ENCODE data around the gene WNK1.
A peak's percentile ranks its signal among the peaks of the same experiment; 100 is the strongest.
"Not testable (repeated sequence)": the region's sequence is repeated elsewhere in the genome, so short reads cannot be mapped to it uniquely, and the experiment has no call there.

WNK1 gene

GRCh38 chr12:751999-752694 lies at the start of gene WNK1:
TSS of gene WNK1 (plus strand) at chr12:752579. CDS start at chr12:753566, 987 bp downstream.
- ATAC-seq (replicated peaks) (peak; percentile 68 to 74), DNase-seq (peak; percentile 94)
- peak within 1 kb of the TSS; percentile 94 for H3K27ac Mint-ChIP-seq
- H3K36me3 Mint-ChIP-seq = peaks cover 13 to 27% of the 10 kb centered on the region in 2 donors
- no peaks in the 10 kb centered on the region for H3K27me3 Mint-ChIP-seq
- H3K4me3 Mint-ChIP-seq = peak within 1 kb of the TSS in 1 of 2 donors; percentile 97
- peaks cover 12 to 45% of the 10 kb centered on the region in 2 donors for H3K4me1 Mint-ChIP-seq
- H3K9me3 Mint-ChIP-seq = no peaks in the 10 kb centered on the region

- no peak overlapping the region for H3K27ac Mint-ChIP-seq
- H3K27me3 Mint-ChIP-seq = no peaks in the 10 kb centered on the region
- DNase-seq (no peak), ATAC-seq (replicated peaks) (peak in 1 of 2 donors; percentile 48)
- H3K4me3 Mint-ChIP-seq = peak overlapping the region in 1 of 2 donors; percentile 1
- H3K36me3 Mint-ChIP-seq = no peaks in the 10 kb centered on the region
- peaks cover 5% of the 10 kb centered on the region in 2 donors for H3K9me3 Mint-ChIP-seq
- peaks cover 7 to 8% of the 10 kb centered on the region in 2 donors for H3K4me1 Mint-ChIP-seq
These were observed 47.7 kb upstream of the WNK1 start for GRCh38 chr12:704516-705242.

GRCh38 chr12:708084-708483 lies 44.3 kb upstream of the WNK1 start:
- H3K27ac Mint-ChIP-seq; DNase-seq; H3K9me3 Mint-ChIP-seq; H3K36me3 Mint-ChIP-seq; H3K27me3 Mint-ChIP-seq; ATAC-seq (replicated peaks); H3K4me3 Mint-ChIP-seq: not testable (repeated sequence)
- H3K4me1 Mint-ChIP-seq = peaks cover 7 to 20% of the 10 kb centered on the region in 2 donors

GRCh38 chr12:709455-710020 lies 42.8 kb upstream of the WNK1 start:
- Mint-ChIP-seq H3K27ac (no peak overlapping the region), H3K4me1 (peaks cover 7 to 26% of the 10 kb centered on the region in 2 donors), H3K4me3 (no peak overlapping the region), H3K9me3 (peaks cover 0 to 2% of the 10 kb centered on the region in 2 donors), H3K36me3 (no peaks in the 10 kb centered on the region), H3K27me3 (no peaks in the 10 kb centered on the region)
- no peak for ATAC-seq (replicated peaks)
- no peak for DNase-seq

GRCh38 chr12:712172-712863 lies 40.1 kb upstream of the WNK1 start:
- no peaks in the 10 kb centered on the region for H3K27me3 Mint-ChIP-seq
- peaks cover 13 to 38% of the 10 kb centered on the region in 2 donors for H3K4me1 Mint-ChIP-seq
- no peak overlapping the region for H3K27ac Mint-ChIP-seq
- peaks cover 0 to 2% of the 10 kb centered on the region in 2 donors for H3K9me3 Mint-ChIP-seq
- ATAC-seq (replicated peaks) = no peak
- no peak overlapping the region for H3K4me3 Mint-ChIP-seq
- no peaks in the 10 kb centered on the region for H3K36me3 Mint-ChIP-seq
- no peak for DNase-seq

GRCh38 chr12:713281-713875 lies 39.0 kb upstream of the WNK1 start:
- DNase-seq = no peak
- ATAC-seq (replicated peaks) = peak; percentile 49 to 66
- no peaks in the 10 kb centered on the region for H3K27me3 Mint-ChIP-seq

GRCh38 chr12:716506-716905 lies 35.9 kb upstream of the WNK1 start:
- H3K4me3 Mint-ChIP-seq = no peak overlapping the region
- H3K27ac Mint-ChIP-seq = peak overlapping the region; percentile 59
- peaks cover 31 to 65% of the 10 kb centered on the region in 2 donors for H3K4me1 Mint-ChIP-seq
- DNase-seq (no peak), ATAC-seq (replicated peaks) (peak; percentile 47 to 52)
- no peaks in the 10 kb centered on the region for H3K27me3 Mint-ChIP-seq
- H3K36me3 Mint-ChIP-seq = peaks cover 0 to 8% of the 10 kb centered on the region in 2 donors
- H3K9me3 Mint-ChIP-seq = peaks cover 4 to 5% of the 10 kb centered on the region in 2 donors

More at GRCh38 chr12:713281-713875, 39.0 kb upstream of the WNK1 start:
- Mint-ChIP-seq H3K27ac (peak overlapping the region; percentile 65), H3K9me3 (peaks cover 0 to 2% of the 10 kb centered on the region in 2 donors), H3K36me3 (no peaks in the 10 kb centered on the region), H3K4me1 (peaks cover 13 to 38% of the 10 kb centered on the region in 2 donors), H3K4me3 (no peak overlapping the region)

GRCh38 chr12:718756-719102 lies 33.6 kb upstream of the WNK1 start:
- Mint-ChIP-seq H3K9me3 (peaks cover 4 to 5% of the 10 kb centered on the region in 2 donors), H3K27ac (peak overlapping the region; percentile 92), H3K36me3 (peaks cover 0 to 8% of the 10 kb centered on the region in 2 donors), H3K4me3 (peak overlapping the region; percentile 15 to 60), H3K27me3 (no peaks in the 10 kb centered on the region), H3K4me1 (peaks cover 32 to 57% of the 10 kb centered on the region in 2 donors)
- no peak for DNase-seq
- no peak for ATAC-seq (replicated peaks)

GRCh38 chr12:720231-720941 lies 32.0 kb upstream of the WNK1 start:
- no peak for DNase-seq
- Mint-ChIP-seq H3K4me1 (peaks cover 36 to 62% of the 10 kb centered on the region in 2 donors), H3K27ac (peak overlapping the region; percentile 83), H3K36me3 (peaks cover 0 to 8% of the 10 kb centered on the region in 2 donors), H3K27me3 (no peaks in the 10 kb centered on the region), H3K4me3 (peak overlapping the region; percentile 18 to 38), H3K9me3 (peaks cover 4 to 5% of the 10 kb centered on the region in 2 donors)
- peak in 1 of 2 donors; percentile 22 for ATAC-seq (replicated peaks)

GRCh38 chr12:724194-724855 lies 28.1 kb upstream of the WNK1 start:
- no peaks in the 10 kb centered on the region for H3K27me3 Mint-ChIP-seq
- DNase-seq (no peak), ATAC-seq (replicated peaks) (peak; percentile 55 to 56)
- peaks cover 0 to 8% of the 10 kb centered on the region in 2 donors for H3K36me3 Mint-ChIP-seq
- peak overlapping the region; percentile 26 for H3K27ac Mint-ChIP-seq
- H3K4me3 Mint-ChIP-seq = no peak overlapping the region
- peaks cover 24 to 42% of the 10 kb centered on the region in 2 donors for H3K4me1 Mint-ChIP-seq
- H3K9me3 Mint-ChIP-seq = peaks cover 4 to 5% of the 10 kb centered on the region in 2 donors

GRCh38 chr12:725076-725475 lies 27.3 kb upstream of the WNK1 start:
- H3K4me3 Mint-ChIP-seq = no peak overlapping the region
- ATAC-seq (replicated peaks) (no peak), DNase-seq (no peak)
- peaks cover 4 to 5% of the 10 kb centered on the region in 2 donors for H3K9me3 Mint-ChIP-seq
- H3K4me1 Mint-ChIP-seq = peaks cover 21 to 34% of the 10 kb centered on the region in 2 donors
- peaks cover 0 to 8% of the 10 kb centered on the region in 2 donors for H3K36me3 Mint-ChIP-seq
- H3K27ac Mint-ChIP-seq = no peak overlapping the region
- no peaks in the 10 kb centered on the region for H3K27me3 Mint-ChIP-seq

GRCh38 chr12:726281-727140 lies 25.9 kb upstream of the WNK1 start:
- no peaks in the 10 kb centered on the region for H3K27me3 Mint-ChIP-seq
- H3K4me3 Mint-ChIP-seq = no peak overlapping the region
- peaks cover 13 to 23% of the 10 kb centered on the region in 2 donors for H3K4me1 Mint-ChIP-seq

More at GRCh38 chr12:726281-727140, 25.9 kb upstream of the WNK1 start:
- ATAC-seq (replicated peaks) (no peak), DNase-seq (no peak)
- Mint-ChIP-seq H3K9me3 (peaks cover 0 to 2% of the 10 kb centered on the region in 2 donors), H3K36me3 (no peaks in the 10 kb centered on the region), H3K27ac (no peak overlapping the region)

Measured in stimulated activated naive B cell treated with anti-CD40 and anti-IgM and Interleukin-4, amounts not matched to agents 10 μg/mL and 1 μg/mL and 100 μg/mL, for 72 hours (primary cell).